SK-N-MC (cell line): ENCODE measurements around the gene APMAP.

ENCODE experiments used
- EZH2 ChIP-seq: fragments of 200-600 bp; sonication (generic); IDR thresholded peaks from one replicate; pipeline ENCODE4 v1.6.1; 2017; ENCODE audit warnings: antibody characterized with exemption
- FOXP2 ChIP-seq: optimal IDR thresholded peaks from 2 replicates; pipeline ENCODE3; 2011; ENCODE audit warnings: mild to moderate bottlenecking, moderate library complexity; ENCODE audit not compliant: insufficient read depth; ENCODE audit errors: extremely low read length, control extremely low read depth
- POLR2AphosphoS5 ChIP-seq: IDR thresholded peaks from 2 replicates; pipeline ENCODE4 v1.6.1; 2012; ENCODE audit warnings: mild to moderate bottlenecking, low read depth, low read length, borderline replicate concordance

DNA sequence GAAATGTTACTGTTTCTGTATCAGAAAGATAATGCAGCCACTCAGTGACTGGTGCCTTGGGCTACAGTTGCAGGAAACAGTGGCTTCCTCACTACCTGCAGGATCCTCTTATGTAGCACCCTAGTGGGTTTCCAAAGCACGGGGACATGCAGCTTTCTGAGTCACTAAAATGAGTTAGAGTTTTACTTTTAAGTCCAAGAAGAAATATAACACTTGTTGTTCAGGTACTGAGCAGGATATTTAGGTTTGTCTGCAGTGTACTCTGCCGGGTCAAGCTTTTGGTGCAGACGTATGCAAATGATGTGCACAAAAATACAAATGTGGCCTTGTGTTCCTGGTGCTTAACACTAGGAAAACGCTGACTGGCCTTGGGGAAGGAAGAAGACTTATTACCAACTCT, 43.4 kb upstream of the APMAP start:
- TF ChIP-seq EZH2: no peak
- no peak for TF ChIP-seq POLR2AphosphoS5
- TF ChIP-seq FOXP2: no peak
